Testis (tissue), 2 donors: ENCODE measurements around the gene LIN7C.

Experiments used
- CTCF ChIP-seq, 3 experiments: fragments of 450-650 bp in 2 of 3; fragments of 200-600 bp in 1 of 3; sonication (generic) in 1 of 3; IDR thresholded peaks; one replicate each; pipeline ENCODE4 v1.5.1; 2016 to 2019; ENCODE audit warnings: antibody characterized with exemption in 3 of 3, mild to moderate bottlenecking in 2 of 3, moderate library complexity in 1 of 3
- POLR2A ChIP-seq: fragments of 450-650 bp; IDR thresholded peaks from one replicate; pipeline ENCODE4 v1.6.1; 2017; ENCODE audit warnings: antibody characterized with exemption, mild to moderate bottlenecking, moderate library complexity

DNA sequence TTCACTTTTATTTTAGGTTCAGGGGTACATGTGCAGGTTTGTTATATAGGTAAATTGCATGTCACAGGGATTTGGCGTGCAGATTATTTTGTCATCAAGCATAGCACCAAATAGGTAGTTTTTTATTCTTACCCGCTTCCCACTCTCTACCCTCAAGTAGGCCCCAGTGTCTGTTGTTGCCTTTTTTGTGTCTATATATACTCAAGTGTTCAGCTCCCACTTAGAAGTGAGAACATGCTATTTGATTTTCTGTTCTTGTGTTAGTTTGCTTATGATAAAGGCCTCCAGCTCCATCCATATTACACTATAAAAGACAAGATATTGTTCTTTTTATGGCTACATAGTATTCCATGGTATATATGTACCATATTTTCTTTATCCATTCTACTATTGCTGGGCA, 28.5 kb upstream of the LIN7C start:
- no peak for TF ChIP-seq CTCF (IDR thresholded peaks at IDR 0.05)
- TF ChIP-seq POLR2A: no peak
